WTC11 (cell line): Measurements from ENCODE around the gene MPND. TPM values are rescaled to one million over a fixed set of nuclear protein-coding genes. Genes with fewer than 3 reads are reported as not detected.

ENCODE experiments used
- ATAC-seq: fragments of 200-7000 bp; cut with Tn5 transposase; 2 replicates; pipeline ENCODE4 v1.10.0; 2021; ENCODE audit warnings: mild to moderate bottlenecking, moderate library complexity
- CTCF ChIA-PET: fragments of 300-600 bp; sonication (Branson Sonifier 250); formaldehyde crosslinking; loops from one replicate; lab custom pipeline; 2021; ENCODE audit warnings: antibody characterized with exemption; lab: Charles Lee
- POLR2A ChIA-PET: fragments of 350-600 bp; sonication (Branson Sonifier 250); formaldehyde crosslinking; loops from one replicate; lab custom pipeline; 2021; ENCODE audit warnings: antibody characterized with exemption; lab: Charles Lee
- DNase-seq: peaks from one replicate; pipeline ENCODE4 v3.0.0; 2021; ENCODE audit warnings: low spot score
- H3K27ac Mint-ChIP-seq: 2 replicates; pipeline ENCODE4 v1.8.0; 2021; ENCODE audit warnings: mixed read lengths
- H3K27me3 Mint-ChIP-seq: 2 replicates; pipeline ENCODE4 v1.8.0; 2021; ENCODE audit warnings: low read depth, mild to moderate bottlenecking, moderate library complexity, mixed read lengths
- H3K36me3 Mint-ChIP-seq: 2 replicates; pipeline ENCODE4 v1.8.0; 2021; ENCODE audit warnings: mixed read lengths
- H3K4me1 Mint-ChIP-seq: 2 replicates; pipeline ENCODE4 v1.8.0; 2022; ENCODE audit warnings: mixed read lengths
- H3K4me3 Mint-ChIP-seq: 2 replicates; pipeline ENCODE4 v1.8.0; 2021; ENCODE audit warnings: mild to moderate bottlenecking, moderate library complexity, mixed read lengths
- H3K9me3 Mint-ChIP-seq: 2 replicates; pipeline ENCODE4 v1.8.0; 2021; ENCODE audit warnings: mixed read lengths
- AFF4 ChIP-seq: sonication (generic); formaldehyde crosslinking; IDR thresholded peaks from 2 replicates; pipeline ENCODE4 v1.8.1; 2023; ENCODE audit warnings: mild to moderate bottlenecking, missing genetic modification reagents, borderline replicate concordance
- ARID4B ChIP-seq: sonication (generic); formaldehyde crosslinking; IDR thresholded peaks from 2 replicates; pipeline ENCODE4 v1.8.0; 2023; ENCODE audit warnings: missing genetic modification reagents, mild to moderate bottlenecking, borderline replicate concordance
- ATF6 ChIP-seq: sonication (generic); formaldehyde crosslinking; IDR thresholded peaks from 2 replicates; pipeline ENCODE4 v1.8.1; 2023; ENCODE audit warnings: mild to moderate bottlenecking, missing genetic modification reagents
- FOXP1 ChIP-seq: sonication (generic); formaldehyde crosslinking; IDR thresholded peaks from 2 replicates; pipeline ENCODE4 v1.8.0; 2022; ENCODE audit warnings: missing genetic modification reagents, mild to moderate bottlenecking, moderate library complexity, borderline replicate concordance
- FOXP4 ChIP-seq: sonication (generic); formaldehyde crosslinking; IDR thresholded peaks from 2 replicates; pipeline ENCODE4 v1.8.0; 2022; ENCODE audit warnings: mild to moderate bottlenecking, missing genetic modification reagents
- KAT7 ChIP-seq: sonication (generic); formaldehyde crosslinking; IDR thresholded peaks from 2 replicates; pipeline ENCODE4 v1.8.1; 2023; ENCODE audit warnings: missing genetic modification reagents, mild to moderate bottlenecking, borderline replicate concordance
- MXD4 ChIP-seq: fragments of 250-450 bp; sonication (Bioruptor Pico); IDR thresholded peaks from 2 replicates; pipeline ENCODE4 v1.8.0; 2021; ENCODE audit warnings: mild to moderate bottlenecking, moderate library complexity, borderline replicate concordance
- PRDM15 ChIP-seq: sonication (generic); formaldehyde crosslinking; IDR thresholded peaks from 2 replicates; pipeline ENCODE4 v1.8.0; 2022; ENCODE audit warnings: missing genetic modification reagents
- PRRX2 ChIP-seq: fragments of 250-450 bp; sonication (Bioruptor Pico); IDR thresholded peaks from 2 replicates; pipeline ENCODE4 v1.8.0; 2021; ENCODE audit warnings: mild to moderate bottlenecking
- RORB ChIP-seq: fragments of 250-450 bp; sonication (Bioruptor Pico); IDR thresholded peaks from 2 replicates; pipeline ENCODE4 v1.9.0; 2021; ENCODE audit warnings: mild to moderate bottlenecking
- ZNF317 ChIP-seq: sonication (generic); formaldehyde crosslinking; IDR thresholded peaks from 2 replicates; pipeline ENCODE4 v1.8.1; 2023; ENCODE audit warnings: low read depth, mild to moderate bottlenecking, moderate library complexity, missing genetic modification reagents, borderline replicate concordance
- ZNF423 ChIP-seq: fragments of 250-450 bp; sonication (Bioruptor Pico); IDR thresholded peaks from 2 replicates; pipeline ENCODE4 v2.1.2; 2022; ENCODE audit warnings: mild to moderate bottlenecking, moderate library complexity
- ZNF512 ChIP-seq: sonication (generic); formaldehyde crosslinking; IDR thresholded peaks from 2 replicates; pipeline ENCODE4 v1.8.1; 2022; ENCODE audit warnings: missing genetic modification reagents, borderline replicate concordance
- total RNA-seq: library from RNA; stranded (reverse); gene quantifications from 3 replicates; pipeline ENCODE4 v1.2.3, GENCODE V29; 2021
- TF ChIP-seq, protein P1 (sequence below): sonication (generic); formaldehyde crosslinking; IDR thresholded peaks from 2 replicates; pipeline ENCODE4 v1.8.1; 2023; ENCODE audit warnings: mild to moderate bottlenecking, missing genetic modification reagents, moderate library complexity

The MPND gene
- total RNA-seq, 1 experiment from 2014 or later, result 28.3 TPM

- CTCF ChIA-PET, result interaction anchor here (1.2 to 1.3 kb wide), 2 partner anchors 87 to 88 kb away, joined by 3 to 7 read pairs; no protein-coding TSS in a partner anchor
- POLR2A ChIA-PET, result no interaction called here
- Mint-ChIP-seq H3K36me3 (peaks cover 5% of the 10 kb centered on the region), H3K27me3 (no peaks in the 10 kb centered on the region), H3K27ac (no peak overlapping the region), H3K9me3 (no peaks in the 10 kb centered on the region), H3K4me3 (no peak overlapping the region), H3K4me1 (no peaks in the 10 kb centered on the region)
- TF ChIP-seq ZNF423 (CRISPR knock-in tag) (no peak), RORB (CRISPR knock-in tag) (no peak), ZNF317 (no peak), PRDM15 (CRISPR knock-in tag) (no peak), KAT7 (CRISPR knock-in tag) (no peak), PRRX2 (CRISPR knock-in tag) (no peak), MXD4 (CRISPR knock-in tag) (no peak), ZNF512 (CRISPR knock-in tag) (no peak), FOXP1 (CRISPR knock-in tag) (no peak), FOXP4 (no peak)
- TF ChIP-seq, protein P1, sequence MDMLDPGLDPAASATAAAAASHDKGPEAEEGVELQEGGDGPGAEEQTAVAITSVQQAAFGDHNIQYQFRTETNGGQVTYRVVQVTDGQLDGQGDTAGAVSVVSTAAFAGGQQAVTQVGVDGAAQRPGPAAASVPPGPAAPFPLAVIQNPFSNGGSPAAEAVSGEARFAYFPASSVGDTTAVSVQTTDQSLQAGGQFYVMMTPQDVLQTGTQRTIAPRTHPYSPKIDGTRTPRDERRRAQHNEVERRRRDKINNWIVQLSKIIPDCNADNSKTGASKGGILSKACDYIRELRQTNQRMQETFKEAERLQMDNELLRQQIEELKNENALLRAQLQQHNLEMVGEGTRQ, result no peak
- DNase-seq (no peak), ATAC-seq (no peak)
These were observed 10.9 kb downstream of the MPND start for GRCh38 chr19:4354282-4354681.

GRCh38 chr19:4354897-4355296 lies 11.5 kb downstream of the MPND start:
- ChIA-PET CTCF (interaction anchor here (0.6 to 1.3 kb wide), 3 partner anchors 46 to 88 kb away, joined by 3 to 7 read pairs (median 4); partner anchors contain the start of gene SH3GL1), POLR2A (no interaction called here)
- H3K9me3 Mint-ChIP-seq, result no peaks in the 10 kb centered on the region
- H3K4me3 Mint-ChIP-seq, result no peak overlapping the region
- DNase-seq, result no peak
- H3K36me3 Mint-ChIP-seq, result peaks cover 5% of the 10 kb centered on the region
- H3K27me3 Mint-ChIP-seq, result no peaks in the 10 kb centered on the region
- ATAC-seq, result no peak
- no peak overlapping the region for H3K27ac Mint-ChIP-seq
- no peaks in the 10 kb centered on the region for H3K4me1 Mint-ChIP-seq
- TF ChIP-seq AFF4 (CRISPR knock-in tag) (no peak), ARID4B (CRISPR knock-in tag) (no peak), ATF6 (CRISPR knock-in tag) (no peak), KAT7 (CRISPR knock-in tag) (no peak)
